ENCODE data around the gene IMPA2.
A peak's percentile ranks its signal among the peaks of the same experiment; 100 is the strongest.

IMPA2 gene

DNA sequence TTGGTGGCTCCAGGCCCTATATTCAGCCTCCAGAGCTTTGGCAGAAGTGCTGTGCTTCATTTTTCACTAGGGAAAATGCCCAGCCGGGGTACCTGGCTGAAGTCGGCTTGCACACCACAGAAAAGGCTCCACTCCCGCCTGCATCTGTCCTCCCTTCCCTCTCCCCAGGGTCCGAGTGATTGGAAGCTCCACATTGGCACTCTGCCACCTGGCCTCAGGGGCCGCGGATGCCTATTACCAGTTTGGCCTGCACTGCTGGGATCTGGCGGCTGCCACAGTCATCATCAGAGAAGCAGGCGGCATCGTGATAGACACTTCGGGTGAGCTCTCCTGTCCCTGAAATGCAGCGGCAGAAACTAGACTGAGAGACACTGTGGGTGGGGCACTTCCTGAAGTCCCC is 47.4 kb downstream of the IMPA2 start:
- no peak for DNase-seq (ENCODE audit: extremely low spot score)
- ChIA-PET CTCF (no interaction called here), POLR2A (no interaction called here)
- TF ChIP-seq ZNF384 (IDR thresholded peaks at IDR 0.05): no peak
- no peak for TF ChIP-seq L3MBTL2 (conservative IDR thresholded peaks at IDR 0.05)
- no peak for TF ChIP-seq SP1 (IDR thresholded peaks at IDR 0.05)
- no peak for TF ChIP-seq FOXK2 (IDR thresholded peaks at IDR 0.05)
- TF ChIP-seq TARDBP (IDR thresholded peaks at IDR 0.05): no peak

DNA sequence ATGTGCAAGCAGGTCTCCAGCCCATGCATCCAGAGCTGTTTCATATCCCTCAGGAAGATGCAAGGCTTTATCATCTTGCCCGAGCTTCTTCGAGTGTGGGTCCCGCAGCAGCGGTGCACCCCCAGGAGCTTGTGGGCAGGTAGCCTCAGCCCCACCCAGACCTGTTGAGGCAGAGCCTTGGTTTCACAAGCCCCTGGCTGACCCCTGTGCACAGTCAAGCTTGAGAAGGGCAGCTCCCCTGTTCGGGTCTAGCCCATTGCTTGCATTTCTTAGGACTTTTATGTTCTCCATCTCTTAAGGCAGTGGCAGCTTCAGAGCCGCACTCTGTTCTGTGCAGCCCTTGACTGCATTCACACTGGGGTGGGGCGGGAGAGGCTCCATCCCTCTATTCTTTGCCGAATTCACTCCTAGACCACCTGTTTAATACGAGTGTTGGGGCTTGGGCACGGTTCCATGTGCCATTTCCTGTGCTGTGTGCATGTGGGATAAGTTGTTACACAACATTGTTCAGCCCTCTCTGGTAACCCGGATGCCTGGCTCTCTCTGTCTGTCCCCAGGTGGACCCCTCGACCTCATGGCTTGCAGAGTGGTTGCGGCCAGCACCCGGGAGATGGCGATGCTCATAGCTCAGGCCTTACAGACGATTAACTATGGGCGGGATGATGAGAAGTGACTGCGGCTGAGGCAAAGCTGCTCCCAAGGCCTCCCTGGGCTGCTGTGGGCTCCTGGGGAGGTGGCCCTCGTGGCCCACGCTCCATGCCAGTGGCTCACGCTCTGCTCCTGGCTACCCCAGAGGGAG is 48.7 kb downstream of the IMPA2 start:
- POLR2A ChIA-PET: no interaction called here
- no peak for TF ChIP-seq FOXM1 (IDR thresholded peaks at IDR 0.05; ENCODE audit: borderline replicate concordance)
- TF ChIP-seq CTBP1 (IDR thresholded peaks at IDR 0.05; ENCODE audit: borderline replicate concordance): no peak
- TF ChIP-seq SP1 (IDR thresholded peaks at IDR 0.05): no peak
- TF ChIP-seq BHLHE40 (IDR thresholded peaks at IDR 0.05; ENCODE audit: borderline replicate concordance): no peak
- TF ChIP-seq FOXA1 (IDR thresholded peaks at IDR 0.05): no peak
- TF ChIP-seq ARNT (IDR thresholded peaks at IDR 0.05): no peak
- no peak for TF ChIP-seq FOXK2 (IDR thresholded peaks at IDR 0.05)
- no peak for TF ChIP-seq L3MBTL2 (conservative IDR thresholded peaks at IDR 0.05)
- DNase-seq (ENCODE audit: extremely low spot score): no peak
- CTCF ChIA-PET: no interaction called here

DNA sequence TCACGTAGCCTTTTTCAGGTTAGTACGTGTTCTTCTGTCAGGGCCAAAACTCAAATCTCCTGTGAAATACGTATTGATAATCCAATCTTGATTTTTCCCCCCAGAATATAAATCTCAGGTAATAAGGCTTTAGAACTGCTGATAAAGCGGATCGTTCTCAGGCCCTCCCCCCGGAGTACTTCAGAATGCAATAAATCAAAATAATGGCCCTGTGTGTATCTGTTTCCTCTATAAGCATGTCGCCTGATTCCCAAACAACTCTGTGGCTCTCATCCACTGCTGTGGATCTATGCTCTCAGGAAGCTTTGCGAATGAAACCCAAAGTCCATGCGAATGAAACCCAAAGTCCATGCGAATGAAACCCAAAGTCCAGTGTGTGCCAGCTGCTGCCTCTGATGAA is 49.4 kb downstream of the IMPA2 start:
- DNase-seq (ENCODE audit: extremely low spot score): no peak
- CTCF ChIA-PET: no interaction called here
- TF ChIP-seq, protein P1, sequence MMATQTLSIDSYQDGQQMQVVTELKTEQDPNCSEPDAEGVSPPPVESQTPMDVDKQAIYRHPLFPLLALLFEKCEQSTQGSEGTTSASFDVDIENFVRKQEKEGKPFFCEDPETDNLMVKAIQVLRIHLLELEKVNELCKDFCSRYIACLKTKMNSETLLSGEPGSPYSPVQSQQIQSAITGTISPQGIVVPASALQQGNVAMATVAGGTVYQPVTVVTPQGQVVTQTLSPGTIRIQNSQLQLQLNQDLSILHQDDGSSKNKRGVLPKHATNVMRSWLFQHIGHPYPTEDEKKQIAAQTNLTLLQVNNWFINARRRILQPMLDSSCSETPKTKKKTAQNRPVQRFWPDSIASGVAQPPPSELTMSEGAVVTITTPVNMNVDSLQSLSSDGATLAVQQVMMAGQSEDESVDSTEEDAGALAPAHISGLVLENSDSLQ (IDR thresholded peaks at IDR 0.05): peak; percentile 62
- TF ChIP-seq SUZ12 (IDR thresholded peaks at IDR 0.05): no peak
- POLR2A ChIA-PET: no interaction called here

DNA sequence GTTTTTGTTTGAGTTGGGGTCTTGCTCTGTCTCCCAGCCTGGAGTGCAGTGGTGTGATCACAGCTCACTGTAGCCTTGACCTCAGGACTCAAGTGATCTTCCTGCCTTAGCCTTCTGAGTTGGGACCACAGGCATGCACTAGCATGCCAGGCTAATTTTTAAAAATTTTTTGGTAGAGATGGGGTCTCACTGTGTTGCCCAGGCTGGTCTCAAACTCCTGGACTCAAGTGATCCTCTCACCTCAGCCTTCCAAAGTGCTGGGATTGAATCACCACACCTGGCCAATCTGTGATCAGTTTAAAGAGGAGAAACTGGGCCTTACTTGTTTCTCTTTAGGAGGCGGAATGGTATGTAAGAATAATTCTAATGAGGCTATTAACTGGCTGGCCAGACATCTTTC is 49.9 kb downstream of the IMPA2 start:
- ChIA-PET POLR2A (no interaction called here), CTCF (no interaction called here)

DNA sequence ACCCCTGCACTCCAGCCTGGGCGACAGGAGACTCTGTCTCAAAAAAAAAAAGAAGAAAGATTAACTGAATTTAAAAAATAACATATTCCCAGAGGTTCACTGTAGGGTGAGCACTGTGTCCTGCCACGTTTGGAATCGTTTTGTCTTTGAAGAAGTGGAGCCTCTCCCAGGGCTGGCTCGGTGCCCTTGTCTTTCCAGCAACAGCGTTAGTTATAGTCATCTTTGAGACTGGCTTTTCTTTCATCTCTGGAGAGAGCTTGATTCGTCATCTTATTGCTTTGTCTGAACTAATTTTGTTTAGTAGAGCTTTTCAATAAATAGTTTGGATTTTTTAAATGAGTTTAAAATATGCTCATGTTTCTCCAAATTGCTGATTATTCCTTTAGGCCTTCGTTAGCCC is 50.5 kb downstream of the IMPA2 start:
- CTCF ChIA-PET: no interaction called here
- POLR2A ChIA-PET: no interaction called here
- TF ChIP-seq LEF1 (IDR thresholded peaks at IDR 0.05; ENCODE audit: borderline replicate concordance) (no peak), ARNT (IDR thresholded peaks at IDR 0.05) (no peak), L3MBTL2 (conservative IDR thresholded peaks at IDR 0.05) (no peak)
- no peak for DNase-seq (ENCODE audit: extremely low spot score)

More for the DNA sequence above, 49.9 kb downstream of the IMPA2 start:
- DNase-seq (ENCODE audit: extremely low spot score): no peak
- TF ChIP-seq SP1 (IDR thresholded peaks at IDR 0.05) (no peak), FOXK2 (IDR thresholded peaks at IDR 0.05) (no peak), FOXA1 (IDR thresholded peaks at IDR 0.05) (no peak), ZNF384 (IDR thresholded peaks at IDR 0.05) (no peak), TARDBP (IDR thresholded peaks at IDR 0.05) (no peak), ELF4 (IDR thresholded peaks at IDR 0.05) (no peak), HDGF (IDR thresholded peaks at IDR 0.05; ENCODE audit: borderline replicate concordance) (no peak), NFRKB (IDR thresholded peaks at IDR 0.05) (no peak), FOXM1 (IDR thresholded peaks at IDR 0.05; ENCODE audit: borderline replicate concordance) (no peak), CTBP1 (IDR thresholded peaks at IDR 0.05; ENCODE audit: borderline replicate concordance) (no peak), LEF1 (IDR thresholded peaks at IDR 0.05; ENCODE audit: borderline replicate concordance) (no peak), BHLHE40 (IDR thresholded peaks at IDR 0.05; ENCODE audit: borderline replicate concordance) (no peak), L3MBTL2 (conservative IDR thresholded peaks at IDR 0.05) (no peak), SUZ12 (IDR thresholded peaks at IDR 0.05) (no peak)
- TF ChIP-seq, protein P1 (IDR thresholded peaks at IDR 0.05): no peak

DNA sequence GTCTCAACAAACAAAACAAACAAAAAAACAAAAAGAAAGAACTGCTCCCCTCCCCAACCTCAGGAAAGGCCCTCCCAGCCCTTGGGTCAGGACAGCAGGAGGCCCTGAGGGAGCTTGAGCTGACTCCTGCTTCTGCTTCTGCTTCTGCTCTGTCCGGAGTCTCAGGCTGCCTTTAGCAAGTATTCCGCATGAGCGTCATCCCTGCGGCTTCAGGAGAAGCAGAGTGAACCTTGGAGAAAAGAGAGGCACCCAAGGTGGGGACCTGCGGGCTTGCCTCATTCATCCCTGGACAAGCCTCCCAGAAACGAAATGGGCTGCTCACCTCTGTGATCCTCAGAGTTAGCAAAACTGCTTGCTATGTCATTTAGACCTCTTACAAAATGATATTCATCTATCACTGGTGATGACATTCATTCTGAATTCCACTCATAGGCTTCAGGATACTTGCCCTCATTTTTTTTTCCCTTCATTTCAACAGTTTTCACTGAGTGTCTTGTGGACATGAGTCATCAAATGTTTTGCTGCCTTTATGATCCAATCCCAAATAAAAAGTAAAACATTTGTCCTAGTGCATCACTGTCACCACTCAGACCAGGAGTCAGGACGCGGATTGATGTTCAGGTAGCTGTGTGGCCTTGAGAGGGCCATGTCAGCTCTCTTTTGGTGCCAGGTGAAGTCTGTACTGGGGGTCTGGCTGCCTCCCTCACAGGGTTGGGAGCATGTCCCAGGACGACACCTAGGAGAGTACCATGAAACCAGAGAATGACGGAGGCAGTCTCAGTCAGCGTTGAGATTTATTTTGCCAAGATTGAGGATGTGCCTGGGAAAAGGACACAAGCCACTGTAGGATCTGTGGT is 51.7 kb downstream of the IMPA2 start:
- DNase-seq (ENCODE audit: extremely low spot score): no peak
- POLR2A ChIA-PET: no interaction called here
- CTCF ChIA-PET: no interaction called here
- TF ChIP-seq BHLHE40 (IDR thresholded peaks at IDR 0.05; ENCODE audit: borderline replicate concordance) (no peak), ARNT (IDR thresholded peaks at IDR 0.05) (no peak), SUZ12 (IDR thresholded peaks at IDR 0.05) (no peak), SP1 (IDR thresholded peaks at IDR 0.05) (no peak), ELF4 (IDR thresholded peaks at IDR 0.05) (no peak), NFRKB (IDR thresholded peaks at IDR 0.05) (no peak), TARDBP (IDR thresholded peaks at IDR 0.05) (no peak), LEF1 (IDR thresholded peaks at IDR 0.05; ENCODE audit: borderline replicate concordance) (no peak), FOXM1 (IDR thresholded peaks at IDR 0.05; ENCODE audit: borderline replicate concordance) (no peak), ZNF384 (IDR thresholded peaks at IDR 0.05) (no peak), FOXA1 (IDR thresholded peaks at IDR 0.05) (no peak), CTBP1 (IDR thresholded peaks at IDR 0.05; ENCODE audit: borderline replicate concordance) (no peak)

DNA sequence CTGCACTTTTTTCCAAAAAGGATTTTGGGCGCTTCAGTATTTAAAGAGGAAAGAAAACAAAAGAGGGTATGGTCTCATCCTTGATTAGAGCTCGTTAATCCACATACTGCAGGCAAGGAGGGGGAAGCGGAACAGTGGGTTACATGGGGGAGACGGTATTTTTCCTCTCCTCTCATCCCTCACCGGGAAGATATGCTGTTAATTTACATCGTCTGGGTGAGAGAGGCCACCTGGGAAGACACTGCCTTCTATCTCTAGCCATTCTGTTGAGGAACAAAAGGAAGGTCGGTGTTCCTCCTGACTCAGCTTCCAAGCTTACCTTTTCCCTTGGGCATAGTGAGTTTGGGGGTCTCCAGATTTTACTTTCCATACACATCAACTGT is 52.3 kb downstream of the IMPA2 start:
- CTCF ChIA-PET: no interaction called here
- POLR2A ChIA-PET: no interaction called here
- no peak for DNase-seq (ENCODE audit: extremely low spot score)
- TF ChIP-seq ZNF384 (IDR thresholded peaks at IDR 0.05) (no peak), L3MBTL2 (conservative IDR thresholded peaks at IDR 0.05) (no peak), FOXK2 (IDR thresholded peaks at IDR 0.05) (no peak), BHLHE40 (IDR thresholded peaks at IDR 0.05; ENCODE audit: borderline replicate concordance) (no peak)
- TF ChIP-seq, protein P1 (IDR thresholded peaks at IDR 0.05): no peak

Measured in HEK293T (cell line).